GM21360 (cell line): ENCODE measurements around the gene NT5E.

Experiments used
- ATAC-seq: cut with Tn5 transposase; IDR thresholded peaks from one replicate; pipeline ENCODE4 v1.9.1; 2021; ENCODE audit warnings: mild to moderate bottlenecking, moderate library complexity; ENCODE audit not compliant: unreplicated experiment

The NT5E gene

DNA sequence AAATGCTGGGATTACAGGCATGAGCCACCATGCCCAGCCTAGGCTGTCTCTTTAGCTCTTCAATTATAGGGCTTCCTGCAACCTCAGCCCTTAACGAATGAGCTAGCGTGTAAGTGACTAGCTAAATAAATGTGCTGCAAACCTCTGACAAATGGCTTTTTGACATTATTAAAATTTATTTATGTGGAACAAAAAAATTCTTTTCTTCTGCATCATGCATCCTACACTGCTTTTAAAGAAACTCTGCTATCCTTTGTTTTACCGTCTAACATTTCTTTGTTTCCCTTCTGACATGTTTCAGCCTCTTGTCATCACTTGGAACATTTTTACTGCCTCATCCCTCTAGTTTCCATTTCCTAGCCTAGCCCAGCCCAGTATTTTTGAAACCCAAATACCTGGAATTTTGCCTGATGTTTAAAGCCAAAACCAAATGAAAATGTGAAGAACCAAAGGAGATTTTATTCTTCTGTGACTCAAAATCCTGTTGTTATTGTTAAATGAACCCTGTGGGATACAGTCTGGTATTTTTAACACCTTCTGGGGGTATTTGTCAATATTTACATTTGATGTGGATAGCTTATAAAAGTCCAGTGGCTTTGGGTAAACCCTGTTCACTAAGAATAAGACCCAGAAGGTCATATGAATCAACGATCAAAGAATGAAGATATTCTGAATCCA, 9.5 kb downstream of the NT5E start:
- ATAC-seq: no peak

DNA sequence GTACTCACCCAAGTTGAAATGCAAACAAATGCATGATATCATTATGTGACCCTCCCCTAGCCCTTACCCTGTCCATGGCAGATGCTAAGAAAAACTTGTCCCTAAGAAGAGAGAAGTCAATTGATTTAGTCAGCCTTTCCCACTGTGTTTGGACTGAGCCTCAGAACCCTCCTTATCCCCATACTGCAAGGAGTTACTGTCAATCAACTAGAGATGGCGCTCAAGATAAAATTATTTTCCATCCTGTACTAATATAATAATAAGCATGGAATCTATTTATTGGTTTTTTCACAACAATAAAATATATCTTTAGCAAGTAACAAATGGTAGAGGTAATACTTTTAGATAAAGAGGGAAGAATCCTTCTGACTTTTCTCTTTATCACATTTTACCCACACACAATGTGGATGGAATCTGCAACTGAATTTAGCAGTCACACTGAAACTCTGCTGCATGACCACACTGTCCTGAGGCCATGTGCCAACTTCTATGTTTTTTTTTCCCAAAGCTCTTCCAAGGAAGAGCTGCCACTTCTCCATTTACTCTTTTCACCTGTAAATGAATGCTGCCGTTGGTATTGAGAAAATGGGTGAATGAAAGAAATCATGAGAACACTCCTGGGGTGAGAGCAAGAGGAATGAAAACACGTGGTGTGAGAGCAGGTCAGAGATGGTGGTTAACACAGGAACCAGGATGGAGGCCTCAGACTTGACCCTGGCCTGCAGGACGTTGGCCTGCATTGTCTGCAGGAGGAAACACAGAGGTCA, 10.5 kb downstream of the NT5E start:
- no peak for ATAC-seq

DNA sequence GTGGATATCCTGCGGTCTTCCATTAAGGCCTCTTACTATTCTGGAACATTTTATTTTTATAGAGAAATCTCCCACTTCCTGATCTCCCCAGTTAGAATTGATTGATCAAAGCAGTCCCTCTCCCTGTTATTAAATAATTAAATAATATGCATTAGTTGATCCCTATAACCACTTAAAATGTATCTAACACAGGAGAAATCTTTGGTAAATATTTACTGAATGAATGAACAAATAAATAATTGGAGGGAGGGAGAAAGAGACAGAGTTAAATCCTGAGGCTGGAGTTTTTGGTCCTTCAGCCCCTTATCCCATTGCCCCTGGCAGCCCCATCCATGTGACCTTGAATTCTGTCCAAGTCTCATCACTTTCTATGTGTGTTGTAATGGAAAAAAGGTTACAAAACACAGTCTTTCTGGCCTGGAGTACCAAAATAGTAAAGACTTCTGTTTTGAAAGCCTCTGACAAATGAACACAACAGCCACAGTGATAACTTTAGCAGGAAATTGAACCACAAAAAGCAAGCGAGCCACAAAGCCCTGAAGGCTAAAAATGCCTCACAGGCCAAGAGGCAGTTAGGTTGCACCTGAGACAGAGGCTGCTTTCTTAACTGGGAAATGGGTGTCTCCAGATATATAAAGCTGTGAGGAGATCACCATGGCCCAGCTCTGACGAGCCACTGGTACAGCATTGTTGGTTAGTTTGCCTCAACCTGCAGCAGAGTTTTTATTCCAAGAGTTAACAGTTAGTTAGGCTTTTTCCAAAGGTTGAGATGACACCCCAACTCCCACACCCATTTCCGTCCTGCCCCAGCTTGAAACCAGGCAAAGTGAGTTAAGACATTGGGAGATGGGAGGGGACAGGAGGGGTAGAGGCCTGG, 11.3 kb downstream of the NT5E start:
- peak; percentile 79 for ATAC-seq

DNA sequence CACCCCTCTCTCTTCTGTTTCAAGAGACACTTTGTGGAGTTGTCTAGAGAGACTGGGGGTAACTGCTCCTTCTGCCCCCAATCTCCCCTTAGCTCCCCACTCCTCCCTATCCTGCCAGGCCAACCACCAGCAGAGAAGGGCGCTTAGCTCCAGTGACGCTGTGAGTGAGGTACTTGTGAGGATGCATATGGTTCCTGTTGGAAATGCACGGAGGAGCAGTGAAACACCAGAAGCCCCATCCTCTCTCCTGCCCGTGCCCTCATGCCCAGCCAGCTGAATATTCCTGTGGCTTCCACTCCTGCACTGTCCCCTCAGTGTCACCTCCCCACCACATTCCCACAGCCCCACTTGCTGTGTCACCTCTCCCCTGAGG, 11.9 kb downstream of the NT5E start:
- ATAC-seq: peak; percentile 7

DNA sequence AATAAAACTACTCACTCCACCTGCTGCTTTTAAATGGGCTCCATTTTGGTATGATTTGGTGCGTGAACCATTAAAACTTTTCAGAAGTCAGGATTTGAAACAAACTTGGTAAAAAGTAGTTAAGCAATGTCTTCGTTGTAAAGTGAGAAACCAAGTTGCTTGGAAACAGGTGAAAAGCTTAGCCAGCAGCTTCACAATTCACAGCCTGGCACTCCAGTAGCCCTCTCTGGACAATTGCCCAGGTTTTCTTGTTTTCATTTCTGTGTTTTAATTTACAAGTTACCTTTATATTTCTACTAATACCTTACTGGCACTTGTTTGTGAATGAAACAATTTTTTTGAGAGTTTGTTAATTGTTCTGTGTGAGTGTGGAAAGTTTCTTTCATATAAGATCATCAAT, 12.8 kb downstream of the NT5E start:
- ATAC-seq: no peak

DNA sequence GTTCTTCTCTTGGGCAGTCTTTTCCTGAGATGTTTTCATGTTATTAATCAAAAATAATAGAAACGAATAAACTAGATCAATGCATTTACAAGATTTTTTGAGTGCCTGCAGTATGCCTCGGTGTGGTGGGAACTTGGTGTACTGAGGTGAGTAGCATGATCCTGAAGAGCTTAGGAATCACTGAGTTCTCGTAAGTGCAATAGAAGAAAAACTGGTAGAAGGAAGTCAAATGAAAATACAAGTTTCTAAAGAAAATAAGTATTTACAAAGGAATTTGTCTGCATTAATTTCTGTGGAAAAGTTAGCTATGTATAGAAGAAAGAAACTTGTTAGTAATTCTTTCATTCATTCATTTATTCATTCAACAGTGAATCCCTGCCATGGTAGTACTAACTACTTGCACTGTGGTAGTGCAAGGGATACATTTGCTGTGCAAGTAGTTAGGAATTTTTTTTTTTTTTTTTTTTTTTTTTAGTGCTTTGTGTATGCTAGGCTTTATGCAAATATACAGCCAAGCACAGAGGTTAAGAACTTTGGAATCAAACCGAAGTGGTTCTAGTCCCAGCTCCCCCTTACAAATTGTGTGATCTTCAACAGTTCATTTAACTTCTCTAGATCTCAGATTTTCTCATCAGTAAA, 13.9 kb downstream of the NT5E start:
- ATAC-seq: no peak

DNA sequence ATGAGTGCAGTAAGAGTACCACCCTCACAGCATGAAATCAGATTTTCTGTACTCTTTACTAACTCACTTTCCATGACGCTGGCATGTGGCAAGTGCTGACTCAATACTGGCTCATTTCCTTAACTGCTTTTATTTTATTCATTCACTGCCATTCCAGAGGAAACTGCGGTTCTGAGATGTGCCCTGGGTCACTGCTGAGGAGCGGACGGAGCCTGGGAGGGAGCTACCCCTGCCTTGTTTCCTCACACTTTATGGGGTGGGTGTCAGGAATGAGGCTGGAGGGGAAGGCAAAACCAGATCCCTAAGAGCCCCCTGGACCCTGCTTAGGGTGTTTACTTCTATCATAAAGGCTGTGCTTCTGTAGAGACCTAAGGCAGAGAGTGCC, 14.4 kb downstream of the NT5E start:
- no peak for ATAC-seq

DNA sequence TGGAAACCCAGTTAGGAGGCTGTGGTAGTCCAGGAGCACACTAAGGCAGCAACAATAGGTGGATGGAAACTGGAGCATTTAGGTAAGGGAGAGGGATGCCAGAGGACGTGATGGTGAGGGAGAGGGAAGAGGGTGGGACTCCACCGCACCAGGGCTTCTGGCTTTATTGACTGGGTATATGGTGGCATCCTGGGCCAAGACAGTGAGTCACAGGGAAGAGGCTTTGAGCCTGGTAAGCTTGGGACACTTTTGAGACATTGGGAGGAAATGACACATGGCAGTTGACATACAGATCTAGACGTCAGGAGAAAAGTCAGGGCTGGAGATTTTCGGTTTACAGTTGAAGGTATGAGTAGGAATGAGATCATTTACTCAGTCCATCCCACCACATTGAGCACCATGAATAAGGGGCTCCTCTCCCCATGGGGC, 14.9 kb downstream of the NT5E start:
- ATAC-seq: no peak

DNA sequence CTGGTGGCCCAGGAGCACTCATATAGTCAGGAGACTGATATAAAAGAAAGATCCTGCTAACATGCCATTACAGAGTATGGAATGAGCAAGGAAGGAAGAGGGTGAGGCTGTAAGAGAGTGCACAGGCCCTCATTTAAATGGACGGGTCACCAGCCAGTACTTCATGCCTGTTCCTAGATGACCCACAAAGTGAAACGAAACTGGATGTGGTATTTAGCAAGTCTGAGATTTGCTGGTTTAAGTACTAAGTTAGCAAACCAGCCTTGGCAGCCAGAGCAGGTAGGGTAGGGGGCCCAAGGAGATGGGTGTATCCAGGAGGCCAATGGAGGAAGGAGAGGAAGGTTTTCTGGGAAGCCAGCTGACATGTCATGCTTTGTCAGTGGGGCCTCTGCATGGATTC, 15.9 kb downstream of the NT5E start:
- no peak for ATAC-seq

DNA sequence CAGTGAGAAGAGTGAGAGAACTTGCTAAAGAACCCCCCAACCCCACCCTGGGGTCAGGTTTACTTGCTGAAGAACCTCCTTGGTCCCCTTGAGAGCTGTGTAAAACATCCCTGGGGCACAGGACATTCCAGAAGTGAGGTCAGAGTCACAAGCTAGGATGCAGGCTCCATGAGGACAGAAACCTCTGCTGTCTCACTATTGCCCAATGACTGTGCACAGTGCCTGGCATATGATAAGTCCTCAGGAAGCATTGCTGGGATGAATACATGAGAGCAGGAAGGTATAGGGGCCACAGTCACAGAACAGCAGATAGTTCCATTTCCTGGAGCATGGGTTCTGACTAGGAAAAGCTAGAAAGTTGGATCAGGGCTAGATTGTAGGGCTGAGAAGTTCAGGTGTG, 18.4 kb downstream of the NT5E start:
- ATAC-seq: no peak

DNA sequence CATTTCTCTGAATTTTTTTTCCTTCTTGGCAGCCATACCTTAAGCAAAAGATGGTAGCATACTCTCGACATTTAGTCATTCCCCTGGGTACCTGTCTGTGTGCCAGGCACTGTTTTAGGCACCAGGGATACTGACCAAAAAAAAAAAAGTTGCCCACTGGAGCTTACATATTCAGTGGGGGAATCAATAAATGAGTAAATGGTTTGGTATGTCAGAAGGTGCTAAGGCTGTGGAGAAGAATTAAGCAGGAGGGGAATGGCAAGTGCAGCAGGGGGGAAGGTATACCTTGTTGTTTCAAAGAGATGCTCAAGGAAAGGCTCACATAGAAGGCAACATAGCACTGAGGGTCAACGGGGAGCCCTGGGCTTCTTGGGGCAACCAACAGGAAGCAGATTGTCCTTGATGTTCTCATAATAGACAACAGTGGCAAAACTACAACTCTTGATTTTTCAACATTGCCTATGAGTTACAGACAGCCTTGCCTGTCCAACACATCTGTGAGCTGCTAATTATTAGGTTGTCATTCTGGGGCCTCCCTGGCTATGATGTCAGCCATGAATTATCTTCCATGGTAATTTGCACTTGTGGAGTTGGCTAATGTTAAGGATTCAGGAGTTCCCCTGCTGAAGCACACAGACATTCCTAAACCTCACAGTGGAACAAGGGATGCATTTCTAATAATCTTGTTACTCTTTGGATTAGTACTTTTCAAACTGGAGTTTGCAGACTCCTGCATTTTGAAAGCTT, 19.6 kb downstream of the NT5E start:
- ATAC-seq: no peak

DNA sequence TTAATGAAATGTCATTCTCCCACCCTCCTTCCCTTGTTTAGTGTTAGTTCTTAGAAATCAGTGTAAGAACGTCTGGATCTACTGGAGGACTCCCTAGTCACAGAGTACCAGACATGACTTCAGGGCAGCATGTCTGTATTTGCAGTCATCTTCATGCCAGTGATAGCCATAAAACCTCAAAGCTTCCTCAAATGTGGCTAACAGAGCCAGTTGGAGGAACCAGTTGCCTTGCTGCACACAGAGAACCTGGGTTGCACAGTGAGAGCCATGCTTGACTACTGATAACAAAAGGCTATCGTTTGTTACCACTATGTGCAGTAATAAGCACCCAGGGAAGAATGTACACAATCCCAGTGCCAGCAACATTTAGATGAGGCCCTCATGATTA, 20.1 kb downstream of the NT5E start:
- ATAC-seq: no peak

DNA sequence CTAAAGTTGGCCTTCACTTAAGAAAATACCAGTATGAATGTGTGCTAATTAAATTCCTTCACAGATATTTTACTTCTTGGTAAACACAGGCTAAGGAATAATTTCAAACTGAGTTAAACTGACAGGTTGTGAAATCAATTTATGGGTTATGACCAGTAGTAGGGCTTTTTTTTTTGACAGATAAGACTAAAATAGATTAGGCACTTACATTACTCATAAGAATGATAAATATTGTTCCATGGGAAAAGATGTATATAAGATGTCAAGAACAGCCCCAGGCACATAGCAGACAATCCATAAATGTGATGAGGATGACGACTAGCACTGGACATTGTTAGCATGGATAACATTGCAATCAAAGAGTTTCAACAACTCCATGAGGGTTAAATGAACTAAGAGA, 22.9 kb downstream of the NT5E start:
- ATAC-seq: no peak

DNA sequence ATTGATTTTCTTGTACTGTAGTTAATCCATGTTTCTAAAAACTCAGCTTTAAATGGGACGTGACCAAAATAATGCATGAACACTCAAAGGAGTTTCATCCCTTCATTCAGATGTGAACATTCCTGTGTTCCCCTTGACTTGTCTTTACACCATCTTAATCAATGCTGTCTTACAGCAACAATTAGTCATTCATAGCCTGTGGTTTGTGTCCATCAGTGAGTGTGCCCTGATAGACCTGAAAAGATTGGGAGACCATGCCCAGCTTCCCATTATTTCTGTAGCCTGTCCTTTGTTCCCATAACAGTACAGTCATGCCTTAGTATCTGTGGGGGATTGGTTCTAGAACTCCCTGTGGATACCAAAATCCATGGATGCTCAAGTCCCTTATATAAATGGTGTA, 23.9 kb downstream of the NT5E start:
- no peak for ATAC-seq

DNA sequence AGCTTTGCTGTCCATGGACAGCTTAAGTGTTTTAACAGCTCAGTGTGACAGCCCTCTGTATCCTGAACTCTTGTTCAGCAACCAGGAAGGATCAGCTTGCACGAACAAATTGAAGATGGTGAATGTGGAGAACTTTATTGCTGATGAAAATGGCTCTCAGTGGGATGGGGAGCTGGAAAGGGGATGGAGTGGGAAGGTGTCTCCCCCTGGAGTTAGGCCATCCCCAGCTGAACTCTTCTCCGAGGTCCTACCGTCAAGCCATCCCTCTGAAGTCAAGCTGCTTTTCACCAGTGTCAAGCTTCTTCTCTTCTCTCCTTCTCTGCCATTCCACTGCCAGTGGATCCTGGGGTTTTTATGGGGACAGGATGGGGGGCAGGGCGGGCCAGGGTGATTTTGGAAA, 26.6 kb downstream of the NT5E start:
- ATAC-seq: no peak

DNA sequence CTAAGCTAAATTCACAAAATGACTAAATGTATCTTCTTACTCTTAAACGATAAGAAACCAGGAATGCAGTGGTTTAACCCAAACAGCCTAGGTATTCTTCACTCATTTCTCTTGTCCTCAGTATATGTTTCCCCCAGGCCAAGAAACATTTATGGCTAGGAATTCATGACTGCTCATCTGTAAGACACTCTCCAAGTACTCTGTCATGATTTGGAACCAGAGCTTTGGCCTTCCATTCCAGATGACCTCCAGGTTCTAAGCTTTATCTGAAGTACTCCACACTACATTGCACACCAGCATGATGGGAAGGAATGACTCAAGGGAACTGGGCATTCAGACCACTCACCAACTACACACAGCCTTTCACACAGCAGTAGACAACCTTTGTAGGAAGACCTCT, 29.3 kb downstream of the NT5E start:
- no peak for ATAC-seq

DNA sequence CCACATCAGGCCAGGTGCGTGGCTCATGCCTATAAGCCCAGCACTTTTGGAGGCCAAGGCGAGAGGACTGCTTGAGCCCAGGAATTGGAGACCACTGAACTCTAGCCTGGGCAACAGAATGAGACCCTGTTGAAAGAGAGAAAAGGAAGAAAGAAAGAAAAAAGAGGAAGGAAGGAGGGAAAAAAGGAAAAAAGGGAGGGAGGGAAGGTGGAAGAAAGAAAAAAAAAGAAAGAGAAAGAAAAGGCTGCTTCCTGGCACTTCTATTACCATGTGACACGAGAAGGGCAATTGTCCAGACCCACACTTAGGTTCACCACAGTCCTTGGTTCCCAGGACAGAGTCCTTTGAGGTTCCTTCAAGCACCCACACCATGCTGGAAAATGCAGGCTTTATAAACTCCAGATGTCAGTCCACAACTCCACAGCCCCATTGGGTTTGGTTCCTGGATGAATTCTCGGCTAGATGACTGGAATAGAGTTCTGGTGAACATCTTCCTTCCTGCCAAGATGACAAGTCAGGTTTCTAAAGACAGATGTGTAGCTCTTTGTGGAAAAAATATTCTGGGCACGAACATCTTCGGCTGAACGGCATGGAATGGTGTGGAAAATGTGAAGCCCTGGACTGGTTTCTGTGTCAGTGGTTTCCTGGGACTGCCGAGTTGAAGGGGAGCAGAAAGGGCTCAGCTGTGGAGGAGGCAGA, 32.5 kb downstream of the NT5E start:
- no peak for ATAC-seq

DNA sequence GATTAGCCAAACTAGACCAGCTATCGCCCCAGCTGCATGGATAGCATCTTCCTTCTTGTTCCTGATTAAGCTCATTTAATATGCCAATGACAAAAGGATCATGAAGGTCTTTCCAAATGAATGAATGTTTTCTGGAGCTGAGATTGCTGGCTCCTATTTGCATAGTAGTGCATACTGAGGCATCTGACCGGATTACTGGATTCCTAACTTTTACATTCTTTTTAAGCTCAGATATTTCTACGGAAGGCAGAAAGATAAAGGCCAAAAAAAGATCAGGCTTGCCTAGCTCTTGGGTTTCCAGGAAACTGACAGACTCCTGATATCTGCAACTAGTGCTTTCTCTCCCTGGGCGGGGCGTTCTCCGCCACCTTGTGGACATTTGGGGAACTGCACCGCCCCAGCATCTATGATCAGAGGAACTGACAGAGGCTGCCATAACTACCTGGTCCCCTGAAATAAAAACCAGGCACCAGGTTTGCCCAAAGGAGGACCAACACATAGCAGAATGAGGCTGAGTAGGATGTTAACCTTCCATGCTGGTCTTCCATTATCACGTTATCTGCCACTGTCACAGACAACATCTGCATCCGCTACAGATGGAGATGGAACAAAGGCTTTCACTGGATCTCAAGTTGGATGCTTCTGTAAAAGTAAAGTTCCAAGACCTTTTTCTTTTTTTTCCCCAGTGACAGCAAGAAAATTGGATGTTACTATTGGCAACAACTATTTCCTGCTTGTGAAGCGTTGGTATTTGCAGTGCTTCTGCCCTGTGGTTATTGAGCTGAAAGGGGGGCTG, 33.2 kb downstream of the NT5E start:
- peak; percentile 96 for ATAC-seq

DNA sequence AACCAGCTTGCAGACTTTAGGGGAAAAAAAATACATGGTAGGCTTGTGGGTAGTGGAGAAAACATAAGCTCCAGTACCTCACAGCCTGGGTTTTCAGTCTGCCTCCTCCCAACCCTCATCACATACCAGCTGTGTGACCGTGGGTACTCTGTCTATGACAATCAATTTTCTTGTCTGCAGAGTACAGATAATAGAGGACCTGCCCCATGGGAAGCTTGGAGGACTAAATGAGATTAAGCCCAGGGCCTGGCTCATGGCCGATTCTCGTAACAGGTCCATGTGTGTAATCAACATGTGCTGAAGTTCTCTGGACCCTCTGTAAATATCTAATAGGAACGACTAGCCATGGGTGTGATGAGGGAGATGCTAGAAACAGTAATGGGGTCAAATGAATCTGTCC, 34.0 kb downstream of the NT5E start:
- ATAC-seq: no peak
